Measurements from ENCODE around the gene AIG1. TPM values are rescaled to one million over a fixed set of nuclear protein-coding genes. Genes with fewer than 3 reads are reported as not detected.

Gene AIG1
- total and polyA plus RNA-seq, 12 donors: 21.0 to 55.7 (median 47.2) TPM

- H3K27ac ChIP-seq: no peak overlapping the region
- no peaks in the 10 kb centered on the region for H3K27me3 ChIP-seq
- H3K4me1 ChIP-seq (replicated peaks in 1 of 2): no peaks in the 10 kb centered on the region
- TF ChIP-seq CTCF (IDR thresholded peaks at IDR 0.05) (no peak), POLR2A (IDR thresholded peaks at IDR 0.05) (no peak)
- H3K4me3 ChIP-seq: no peak overlapping the region
- H3K36me3 ChIP-seq (replicated peaks in 1 of 2): no peaks in the 10 kb centered on the region
- no peak for DNase-seq
- no peaks in the 10 kb centered on the region for H3K9me3 ChIP-seq (replicated peaks in 1 of 3)
- intact Hi-C loops (cut with DNase I): loop anchor here (5.0 to 10.0 kb wide), 2 partner anchors 70 to 333 kb away; no protein-coding TSS in a partner anchor
These were observed 35.7 kb upstream of the AIG1 start for GRCh38 chr6:143024977-143025376.

- Histone ChIP-seq H3K4me1 (replicated peaks in 1 of 2) (no peaks in the 10 kb centered on the region), H3K4me3 (no peak overlapping the region), H3K36me3 (replicated peaks in 1 of 2) (no peaks in the 10 kb centered on the region), H3K27ac (no peak overlapping the region), H3K9me3 (replicated peaks in 1 of 3) (no peaks in the 10 kb centered on the region), H3K27me3 (no peaks in the 10 kb centered on the region)
- intact Hi-C loops (cut with DNase I): loop anchor here (5.0 to 10.0 kb wide), 2 partner anchors 72 to 335 kb away; no protein-coding TSS in a partner anchor
- peak; percentile 29 to 75 (median 53) for DNase-seq
- 50 to 54% (median 53%) methylated on average over 5 of the region's 5 CpGs for WGBS, 4 donors
- TF ChIP-seq POLR2A (IDR thresholded peaks at IDR 0.05): no peak
- peak; percentile 46 to 75 (median 67) for TF ChIP-seq CTCF (IDR thresholded peaks at IDR 0.05)
These were observed 33.8 kb upstream of the AIG1 start for GRCh38 chr6:143026696-143027449.

- H3K9me3 ChIP-seq (replicated peaks in 1 of 3): no peaks in the 10 kb centered on the region
- no peak for DNase-seq
- 77 to 88% (median 85%) methylated on average over 7 to 9 of the region's 9 CpGs for WGBS, 4 donors
- H3K4me3 ChIP-seq: no peak overlapping the region
- intact Hi-C loops (cut with DNase I): no loop called here
- H3K27me3 ChIP-seq: no peaks in the 10 kb centered on the region
- no peaks in the 10 kb centered on the region for H3K4me1 ChIP-seq (replicated peaks in 1 of 2)
- no peak for TF ChIP-seq CTCF (IDR thresholded peaks at IDR 0.05)
- TF ChIP-seq POLR2A (IDR thresholded peaks at IDR 0.05): no peak
- H3K36me3 ChIP-seq (replicated peaks in 1 of 2): no peaks in the 10 kb centered on the region
- H3K27ac ChIP-seq: no peak overlapping the region
These were observed 25.9 kb upstream of the AIG1 start for GRCh38 chr6:143034689-143035334.

GRCh38 chr6:143037470-143037869, 23.2 kb upstream of the AIG1 start:
- 55 to 68% (median 63%) methylated on average over 2 of the region's 2 CpGs for WGBS, 4 donors
- TF ChIP-seq CTCF (IDR thresholded peaks at IDR 0.05) (no peak), POLR2A (IDR thresholded peaks at IDR 0.05) (no peak)
- H3K27ac ChIP-seq: no peak overlapping the region
- no peaks in the 10 kb centered on the region for H3K4me1 ChIP-seq (replicated peaks in 1 of 2)
- no peaks in the 10 kb centered on the region for H3K27me3 ChIP-seq
- H3K36me3 ChIP-seq (replicated peaks in 1 of 2): no peaks in the 10 kb centered on the region
- DNase-seq: no peak
- H3K4me3 ChIP-seq: no peak overlapping the region
- intact Hi-C loops (cut with DNase I): no loop called here
- H3K9me3 ChIP-seq (replicated peaks in 1 of 3): no peaks in the 10 kb centered on the region

Data from adrenal gland (tissue), 12 donors.